Subcutaneous abdominal adipose tissue (tissue), 5 donors: Measurements from ENCODE around the gene GXYLT2.

Experiments
- H3K27ac ChIP-seq: one replicate; pipeline ENCODE4 v1.7.0; 2013; ENCODE audit warnings: low read depth, mild to moderate bottlenecking, inconsistent platforms, low read length, moderate library complexity
- H3K27me3 ChIP-seq, 5 donors: one replicate each; pipeline ENCODE4 v1.7.0; 2013; ENCODE audit warnings: low read length in 5 of 5, inconsistent platforms in 1 of 5; ENCODE audit not compliant: control insufficient read depth in 5 of 5, insufficient read depth in 4 of 5
- H3K36me3 ChIP-seq, 5 donors: one replicate each; pipeline ENCODE4 v1.7.0; 2013; ENCODE audit warnings: low read length in 5 of 5; ENCODE audit not compliant: control insufficient read depth in 5 of 5, insufficient read depth in 5 of 5
- H3K4me1 ChIP-seq, 5 donors: one replicate each; pipeline ENCODE4 v1.7.0; 2013; ENCODE audit warnings: low read length in 5 of 5, mild to moderate bottlenecking in 3 of 5, moderate library complexity in 1 of 5; ENCODE audit not compliant: control insufficient read depth in 5 of 5, insufficient read depth in 5 of 5
- H3K4me3 ChIP-seq, 5 donors: one replicate each; pipeline ENCODE4 v1.7.0; 2013; ENCODE audit warnings: low read length in 5 of 5, low read depth in 1 of 5
- H3K9ac ChIP-seq, 5 donors: one replicate each; pipeline ENCODE4 v1.7.0; 2013; ENCODE audit warnings: low read length in 5 of 5, mild to moderate bottlenecking in 4 of 5, moderate library complexity in 3 of 5
- H3K9me3 ChIP-seq, 5 donors: one replicate each; pipeline ENCODE4 v1.7.0; 2013; ENCODE audit warnings: low read length in 5 of 5; ENCODE audit not compliant: control insufficient read depth in 5 of 5
- donor health status: healthy.
- donor health status: healthy.
- donor health status: healthy.
- donor health status: healthy.
- donor health status: healthy.

The GXYLT2 gene

GRCh38 chr3:72887705-72888545, at the start of gene GXYLT2:
Gene GXYLT2 (plus strand): TSS chr3:72888046. CDS start chr3:72888234, 188 bp downstream.
- Histone ChIP-seq H3K27ac (peak within 1 kb of the TSS; percentile 71), H3K36me3 (no peaks in the 10 kb centered on the region), H3K4me3 (peak within 1 kb of the TSS; percentile 56 to 80 (median 73)), H3K9ac (peak within 1 kb of the TSS in 4 of 5 donors; percentile 24 to 69 (median 58)), H3K27me3 (peaks cover 0 to 5% (median 3%) of the 10 kb centered on the region in 5 donors), H3K9me3 (peaks cover 0 to 3% (median 0%) of the 10 kb centered on the region in 5 donors), H3K4me1 (peaks cover 3 to 56% (median 39%) of the 10 kb centered on the region in 5 donors)

- H3K27ac ChIP-seq = no peak overlapping the region
- H3K9me3 ChIP-seq = no peaks in the 10 kb centered on the region
- H3K36me3 ChIP-seq = peaks cover 15 to 36% (median 18%) of the 10 kb centered on the region in 5 donors
- peaks cover 0 to 12% (median 4%) of the 10 kb centered on the region in 5 donors for H3K4me1 ChIP-seq
- no peak overlapping the region for H3K9ac ChIP-seq
- no peaks in the 10 kb centered on the region for H3K27me3 ChIP-seq
- no peak overlapping the region for H3K4me3 ChIP-seq
These were observed 48.8 kb upstream of the GXYLT2 start for GRCh38 chr3:72839057-72839456.

- H3K4me1 ChIP-seq = peaks cover 2 to 25% (median 24%) of the 10 kb centered on the region in 5 donors
- no peak overlapping the region for H3K27ac ChIP-seq
- H3K9me3 ChIP-seq = no peaks in the 10 kb centered on the region
- peaks cover 9 to 22% (median 14%) of the 10 kb centered on the region in 5 donors for H3K36me3 ChIP-seq
- H3K9ac ChIP-seq = no peak overlapping the region
- H3K4me3 ChIP-seq = no peak overlapping the region
- H3K27me3 ChIP-seq = no peaks in the 10 kb centered on the region
These were observed 43.3 kb upstream of the GXYLT2 start for GRCh38 chr3:72844436-72844993.

- H3K27ac ChIP-seq = no peak overlapping the region
- H3K9me3 ChIP-seq = no peaks in the 10 kb centered on the region
- H3K27me3 ChIP-seq = no peaks in the 10 kb centered on the region
- H3K9ac ChIP-seq = no peak overlapping the region
- H3K36me3 ChIP-seq = peaks cover 4 to 11% (median 7%) of the 10 kb centered on the region in 5 donors
- peaks cover 2 to 26% (median 24%) of the 10 kb centered on the region in 5 donors for H3K4me1 ChIP-seq
- H3K4me3 ChIP-seq = no peak overlapping the region
These were observed 41.7 kb upstream of the GXYLT2 start for GRCh38 chr3:72846166-72846565.

DNA sequence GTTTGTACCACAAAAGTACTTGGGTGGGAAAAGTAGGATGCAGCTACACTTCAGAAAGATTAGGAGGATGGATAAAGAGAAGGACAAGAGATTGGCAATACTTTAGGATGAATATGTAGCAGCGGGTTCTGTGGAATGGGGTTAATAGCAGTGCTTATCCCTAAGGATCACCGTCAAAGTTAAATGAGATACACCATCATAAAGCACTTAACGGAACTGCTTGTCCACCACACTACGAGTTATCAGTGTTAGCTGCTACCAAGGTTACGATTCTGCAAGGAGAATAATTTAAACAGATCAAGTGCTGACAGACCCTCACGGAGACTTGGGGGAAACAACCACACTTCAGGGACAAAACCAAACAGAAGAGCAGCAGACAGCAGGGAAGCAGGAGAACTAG, 40.6 kb upstream of the GXYLT2 start:
- Histone ChIP-seq H3K9me3 (no peaks in the 10 kb centered on the region), H3K27me3 (no peaks in the 10 kb centered on the region), H3K9ac (peak overlapping the region; percentile 50 to 92 (median 86)), H3K27ac (peak overlapping the region; percentile 88), H3K4me3 (peak overlapping the region; percentile 97 to 99 (median 98)), H3K4me1 (peaks cover 2 to 26% (median 24%) of the 10 kb centered on the region in 5 donors), H3K36me3 (no peaks in the 10 kb centered on the region)

DNA sequence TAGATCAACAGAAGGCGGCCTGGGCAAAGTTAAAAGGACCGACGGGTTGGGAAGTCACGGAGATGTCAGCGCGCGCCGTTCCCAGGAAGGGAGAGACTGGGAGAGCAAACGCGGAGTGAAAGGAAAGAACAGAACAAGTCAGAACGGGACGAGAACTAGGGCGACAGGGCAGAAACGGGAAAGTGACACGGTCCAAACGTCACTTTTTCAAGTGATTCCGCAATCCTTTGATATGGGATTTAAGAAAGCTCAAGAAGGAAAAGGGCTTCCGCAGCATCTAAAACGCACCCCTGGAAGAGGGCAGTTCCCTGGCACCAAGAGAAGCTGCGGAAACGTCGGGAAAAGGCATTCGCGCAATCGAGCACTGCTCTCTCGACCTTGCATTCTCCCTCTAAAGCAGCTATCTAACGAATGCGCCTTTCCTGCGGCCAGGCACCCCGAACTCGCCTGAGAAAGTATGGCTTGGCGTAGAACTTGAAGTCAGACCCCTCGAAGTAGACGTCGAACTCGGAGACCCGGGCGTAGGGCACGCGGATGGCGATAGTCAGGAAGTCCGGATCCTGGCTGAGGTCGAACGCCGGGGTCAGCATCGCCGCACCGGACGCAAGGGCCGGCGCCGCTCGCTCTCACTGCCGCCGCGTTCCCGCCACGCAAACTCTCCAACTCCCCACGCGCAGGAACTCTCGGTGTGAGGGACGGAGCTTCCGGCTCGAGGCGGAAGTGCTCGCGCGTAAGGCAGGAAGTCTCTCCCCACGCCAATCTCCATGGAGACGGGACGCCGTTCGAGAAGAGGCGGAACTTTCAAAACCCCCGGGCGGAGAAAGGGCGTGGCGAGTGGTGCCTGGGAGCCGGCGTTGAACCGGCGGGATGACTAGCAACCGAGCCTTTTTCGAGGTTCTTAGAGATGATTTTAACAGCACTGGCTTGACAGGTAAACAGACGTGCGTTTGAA, 39.8 kb upstream of the GXYLT2 start, which contains the start of gene SHQ1:
Gene SHQ1, minus strand, starts transcription at position 695 of the 952 bp plus-strand sequence. Its CDS starts 105 bp downstream, at position 590.
- Histone ChIP-seq H3K9ac (peak within 1 kb of the TSS; percentile 75 to 92 (median 86)), H3K27me3 (no peaks in the 10 kb centered on the region), H3K27ac (peak within 1 kb of the TSS; percentile 88), H3K36me3 (no peaks in the 10 kb centered on the region), H3K9me3 (no peaks in the 10 kb centered on the region), H3K4me3 (peak within 1 kb of the TSS; percentile 97 to 99 (median 98)), H3K4me1 (peaks cover 2 to 26% (median 24%) of the 10 kb centered on the region in 5 donors)

DNA sequence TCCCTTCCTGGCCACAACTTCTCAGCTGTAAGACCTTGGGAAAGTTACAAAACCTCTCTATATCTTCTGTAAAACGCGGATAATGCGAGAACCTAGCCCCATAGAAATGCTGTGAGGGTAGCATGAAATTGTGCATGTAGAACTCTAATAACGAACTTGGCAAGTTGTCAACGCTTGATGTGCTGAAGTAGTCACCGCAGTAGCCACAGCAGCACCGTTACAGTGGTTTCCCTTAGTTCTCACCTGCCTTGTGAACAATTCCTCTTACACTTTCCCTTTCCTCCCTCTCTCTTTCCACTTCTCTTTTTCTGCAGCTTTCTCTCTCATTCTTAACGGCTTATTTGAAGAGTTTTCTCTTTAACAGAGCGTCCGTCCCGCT, 39.2 kb upstream of the GXYLT2 start:
- Histone ChIP-seq H3K27ac (no peak overlapping the region), H3K4me3 (peak overlapping the region; percentile 81 to 99 (median 98)), H3K4me1 (peaks cover 2 to 26% (median 24%) of the 10 kb centered on the region in 5 donors), H3K9ac (peak overlapping the region; percentile 34 to 91 (median 69)), H3K27me3 (no peaks in the 10 kb centered on the region), H3K36me3 (no peaks in the 10 kb centered on the region), H3K9me3 (no peaks in the 10 kb centered on the region)

DNA sequence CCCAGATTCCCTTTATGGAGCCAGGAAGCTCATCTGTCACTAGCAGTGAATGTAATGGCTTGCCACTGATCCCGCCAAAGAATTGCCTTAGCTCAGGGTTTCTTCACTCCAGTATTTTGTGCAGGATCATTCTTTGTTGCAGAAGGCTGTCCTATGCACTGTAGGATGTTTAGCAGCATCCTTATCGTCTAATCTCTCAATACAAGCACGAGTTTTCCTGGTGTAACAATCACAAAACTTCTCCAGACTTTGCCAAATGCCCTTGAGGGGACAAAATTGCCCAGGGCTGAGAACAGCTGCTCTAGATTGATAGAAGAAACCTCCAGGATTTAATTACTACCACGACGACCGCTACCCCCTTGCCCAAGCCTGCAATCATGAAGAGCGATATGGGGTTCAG, 32.8 kb upstream of the GXYLT2 start:
- H3K27ac ChIP-seq = no peak overlapping the region
- no peaks in the 10 kb centered on the region for H3K36me3 ChIP-seq
- H3K4me3 ChIP-seq = no peak overlapping the region
- H3K9ac ChIP-seq = no peak overlapping the region
- no peaks in the 10 kb centered on the region for H3K9me3 ChIP-seq
- H3K27me3 ChIP-seq = no peaks in the 10 kb centered on the region
- H3K4me1 ChIP-seq = no peaks in the 10 kb centered on the region

- Histone ChIP-seq H3K9me3 (no peaks in the 10 kb centered on the region), H3K9ac (no peak overlapping the region), H3K36me3 (no peaks in the 10 kb centered on the region), H3K4me1 (no peaks in the 10 kb centered on the region), H3K4me3 (no peak overlapping the region), H3K27me3 (no peaks in the 10 kb centered on the region), H3K27ac (no peak overlapping the region)
These were observed 27.8 kb upstream of the GXYLT2 start for GRCh38 chr3:72860053-72860452.
